SK-N-SH treated with all-trans-retinoic acid at 6 μM for 48 hours (cell line): Measurements from ENCODE around the gene CRYBG3.

Source experiments
- ATAC-seq: fragments of 200-7000 bp; cut with Tn5 transposase; 3 replicates; pipeline ENCODE4 v1.9.1; 2020; ENCODE audit warnings: mild to moderate bottlenecking, moderate library complexity
- BACH2 ChIP-seq: fragments of 250-450 bp; sonication (Bioruptor Pico); IDR thresholded peaks from 2 replicates; pipeline ENCODE4 v1.9.0; 2021; ENCODE audit warnings: mild to moderate bottlenecking, borderline replicate concordance
- CSDC2 ChIP-seq: fragments of 250-450 bp; sonication (Bioruptor Pico); IDR thresholded peaks from 2 replicates; pipeline ENCODE4 v1.5.0; 2020; ENCODE audit warnings: mild to moderate bottlenecking, moderate library complexity
- ESRRG ChIP-seq: fragments of 250-450 bp; sonication (Bioruptor Pico); IDR thresholded peaks from 2 replicates; pipeline ENCODE4 v1.6.1; 2021; ENCODE audit warnings: mild to moderate bottlenecking
- ISL1 ChIP-seq: fragments of 250-450 bp; sonication (Bioruptor Pico); IDR thresholded peaks from 2 replicates; pipeline ENCODE4 v2.1.2; 2022; ENCODE audit warnings: mild to moderate bottlenecking, moderate library complexity
- OSR1 ChIP-seq: fragments of 250-450 bp; sonication (Bioruptor Pico); IDR thresholded peaks from 2 replicates; pipeline ENCODE4 v1.8.0; 2022; ENCODE audit warnings: moderate library complexity, mild to moderate bottlenecking, inconsistent platforms
- PPARA ChIP-seq: fragments of 250-450 bp; sonication (Bioruptor Pico); IDR thresholded peaks from 2 replicates; pipeline ENCODE4 v1.5.0; 2020; ENCODE audit warnings: mild to moderate bottlenecking, borderline replicate concordance
- RARB ChIP-seq: fragments of 250-450 bp; sonication (Bioruptor Pico); IDR thresholded peaks from 2 replicates; pipeline ENCODE4 v1.8.0; 2021; ENCODE audit warnings: mild to moderate bottlenecking, moderate library complexity
- TCF4 ChIP-seq: fragments of 250-450 bp; sonication (Bioruptor Pico); IDR thresholded peaks from 2 replicates; pipeline ENCODE4 v1.8.0; 2021; ENCODE audit warnings: mild to moderate bottlenecking, moderate library complexity, borderline replicate concordance
- TOX ChIP-seq: fragments of 250-450 bp; sonication (Bioruptor Pico); IDR thresholded peaks from 2 replicates; pipeline ENCODE4 v1.8.0; 2021; ENCODE audit warnings: mild to moderate bottlenecking, moderate library complexity, borderline replicate concordance
- ZC3H10 ChIP-seq: fragments of 250-450 bp; sonication (Bioruptor Pico); IDR thresholded peaks from 2 replicates; pipeline ENCODE4 v1.5.1; 2021; ENCODE audit warnings: mild to moderate bottlenecking, moderate library complexity
- ZFP3 ChIP-seq: fragments of 250-450 bp; sonication (Bioruptor Pico); IDR thresholded peaks from 2 replicates; pipeline ENCODE4 v1.5.0; 2020; ENCODE audit warnings: mild to moderate bottlenecking, moderate library complexity
- ZFP30 ChIP-seq: fragments of 450-650 bp; formaldehyde crosslinking; IDR thresholded peaks from 2 replicates; pipeline ENCODE4 v1.5.0; 2022; ENCODE audit warnings: mild to moderate bottlenecking, moderate library complexity
- ZNF70 ChIP-seq: fragments of 450-650 bp; formaldehyde crosslinking; IDR thresholded peaks from 2 replicates; pipeline ENCODE4 v1.5.0; 2020; ENCODE audit warnings: mild to moderate bottlenecking, moderate library complexity
- ZNF8 ChIP-seq: fragments of 450-650 bp; formaldehyde crosslinking; IDR thresholded peaks from 2 replicates; pipeline ENCODE4 v1.5.0; 2020; ENCODE audit warnings: mild to moderate bottlenecking, moderate library complexity
- TF ChIP-seq, protein P1 (sequence below): fragments of 250-450 bp; sonication (Bioruptor Pico); IDR thresholded peaks from 2 replicates; pipeline ENCODE4 v1.5.0; 2020; ENCODE audit warnings: mild to moderate bottlenecking, moderate library complexity
- TF ChIP-seq, protein P2 (sequence below): fragments of 250-450 bp; sonication (Bioruptor Pico); IDR thresholded peaks from 2 replicates; pipeline ENCODE4 v1.8.0; 2021; ENCODE audit warnings: low read depth, mild to moderate bottlenecking, moderate library complexity, borderline replicate concordance
- TF ChIP-seq, protein P3 (sequence below): fragments of 250-450 bp; sonication (Bioruptor Pico); IDR thresholded peaks from 2 replicates; pipeline ENCODE4 v1.5.1; 2020; ENCODE audit warnings: low read depth, mild to moderate bottlenecking, moderate library complexity
- TF ChIP-seq, protein P4 (sequence below): fragments of 250-450 bp; sonication (Bioruptor Pico); IDR thresholded peaks from 2 replicates; pipeline ENCODE4 v1.5.1; 2021; ENCODE audit warnings: mild to moderate bottlenecking, moderate library complexity
- TF ChIP-seq, protein P5 (sequence below): fragments of 250-450 bp; sonication (Bioruptor Pico); IDR thresholded peaks from 2 replicates; pipeline ENCODE4 v1.8.0; 2020; ENCODE audit warnings: mild to moderate bottlenecking, moderate library complexity, borderline replicate concordance

CRYBG3 gene

DNA sequence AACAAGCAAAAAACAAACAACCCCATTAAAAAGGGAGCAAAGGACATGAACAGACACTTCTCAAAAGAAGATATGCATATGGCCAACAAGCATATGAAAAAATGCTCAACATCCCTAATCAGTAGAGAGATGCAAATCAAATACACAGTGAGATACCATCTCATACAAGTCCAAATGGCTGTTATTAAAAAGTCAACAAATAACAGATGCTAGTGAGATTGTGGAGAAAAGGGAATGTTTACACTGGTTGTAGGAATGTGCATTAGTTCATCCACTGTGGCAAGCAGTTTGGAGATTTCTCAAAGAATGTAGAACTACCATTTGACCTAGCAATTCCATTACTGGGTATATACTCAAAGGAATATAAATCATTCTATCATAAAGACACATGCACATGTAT is 105.9 kb downstream of the CRYBG3 start:
- ATAC-seq: no peak
- TF ChIP-seq TCF4 (CRISPR knock-in tag) (no peak), ISL1 (CRISPR knock-in tag) (no peak), TOX (CRISPR knock-in tag) (no peak), ZFP3 (no peak), BACH2 (CRISPR knock-in tag) (no peak), ZC3H10 (no peak)
- TF ChIP-seq, protein P1, sequence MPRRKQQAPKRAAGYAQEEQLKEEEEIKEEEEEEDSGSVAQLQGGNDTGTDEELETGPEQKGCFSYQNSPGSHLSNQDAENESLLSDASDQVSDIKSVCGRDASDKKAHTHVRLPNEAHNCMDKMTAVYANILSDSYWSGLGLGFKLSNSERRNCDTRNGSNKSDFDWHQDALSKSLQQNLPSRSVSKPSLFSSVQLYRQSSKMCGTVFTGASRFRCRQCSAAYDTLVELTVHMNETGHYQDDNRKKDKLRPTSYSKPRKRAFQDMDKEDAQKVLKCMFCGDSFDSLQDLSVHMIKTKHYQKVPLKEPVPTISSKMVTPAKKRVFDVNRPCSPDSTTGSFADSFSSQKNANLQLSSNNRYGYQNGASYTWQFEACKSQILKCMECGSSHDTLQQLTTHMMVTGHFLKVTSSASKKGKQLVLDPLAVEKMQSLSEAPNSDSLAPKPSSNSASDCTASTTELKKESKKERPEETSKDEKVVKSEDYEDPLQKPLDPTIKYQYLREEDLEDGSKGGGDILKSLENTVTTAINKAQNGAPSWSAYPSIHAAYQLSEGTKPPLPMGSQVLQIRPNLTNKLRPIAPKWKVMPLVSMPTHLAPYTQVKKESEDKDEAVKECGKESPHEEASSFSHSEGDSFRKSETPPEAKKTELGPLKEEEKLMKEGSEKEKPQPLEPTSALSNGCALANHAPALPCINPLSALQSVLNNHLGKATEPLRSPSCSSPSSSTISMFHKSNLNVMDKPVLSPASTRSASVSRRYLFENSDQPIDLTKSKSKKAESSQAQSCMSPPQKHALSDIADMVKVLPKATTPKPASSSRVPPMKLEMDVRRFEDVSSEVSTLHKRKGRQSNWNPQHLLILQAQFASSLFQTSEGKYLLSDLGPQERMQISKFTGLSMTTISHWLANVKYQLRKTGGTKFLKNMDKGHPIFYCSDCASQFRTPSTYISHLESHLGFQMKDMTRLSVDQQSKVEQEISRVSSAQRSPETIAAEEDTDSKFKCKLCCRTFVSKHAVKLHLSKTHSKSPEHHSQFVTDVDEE (CRISPR knock-in tag): no peak

DNA sequence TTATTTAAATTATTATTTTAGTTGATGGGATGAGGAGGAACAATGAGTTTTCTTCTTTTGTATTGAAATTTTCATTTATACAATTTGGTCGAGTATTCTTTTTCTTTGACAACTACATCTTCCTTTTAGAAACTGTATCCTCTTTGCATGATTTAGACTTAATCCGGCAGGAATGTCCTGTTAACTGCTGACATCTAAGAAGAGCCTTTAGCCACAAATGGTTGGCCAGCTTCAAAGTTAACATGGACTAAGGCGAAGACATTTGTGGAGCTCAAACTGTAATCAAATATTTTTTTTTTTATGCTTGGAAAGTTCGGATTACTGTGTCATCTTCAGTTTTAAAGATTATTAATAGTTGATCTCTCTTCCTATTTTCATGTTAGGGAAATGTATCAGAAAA is 107.2 kb downstream of the CRYBG3 start:
- no peak for ATAC-seq
- TF ChIP-seq, protein P2, sequence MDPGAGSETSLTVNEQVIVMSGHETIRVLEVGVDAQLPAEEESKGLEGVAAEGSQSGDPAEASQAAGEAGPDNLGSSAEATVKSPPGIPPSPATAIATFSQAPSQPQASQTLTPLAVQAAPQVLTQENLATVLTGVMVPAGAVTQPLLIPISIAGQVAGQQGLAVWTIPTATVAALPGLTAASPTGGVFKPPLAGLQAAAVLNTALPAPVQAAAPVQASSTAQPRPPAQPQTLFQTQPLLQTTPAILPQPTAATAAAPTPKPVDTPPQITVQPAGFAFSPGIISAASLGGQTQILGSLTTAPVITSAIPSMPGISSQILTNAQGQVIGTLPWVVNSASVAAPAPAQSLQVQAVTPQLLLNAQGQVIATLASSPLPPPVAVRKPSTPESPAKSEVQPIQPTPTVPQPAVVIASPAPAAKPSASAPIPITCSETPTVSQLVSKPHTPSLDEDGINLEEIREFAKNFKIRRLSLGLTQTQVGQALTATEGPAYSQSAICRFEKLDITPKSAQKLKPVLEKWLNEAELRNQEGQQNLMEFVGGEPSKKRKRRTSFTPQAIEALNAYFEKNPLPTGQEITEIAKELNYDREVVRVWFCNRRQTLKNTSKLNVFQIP: no peak
- no peak for TF ChIP-seq OSR1 (CRISPR knock-in tag)
- no peak for TF ChIP-seq CSDC2 (CRISPR knock-in tag)
- TF ChIP-seq ZNF8 (CRISPR knock-in tag): no peak
- TF ChIP-seq, protein P3, sequence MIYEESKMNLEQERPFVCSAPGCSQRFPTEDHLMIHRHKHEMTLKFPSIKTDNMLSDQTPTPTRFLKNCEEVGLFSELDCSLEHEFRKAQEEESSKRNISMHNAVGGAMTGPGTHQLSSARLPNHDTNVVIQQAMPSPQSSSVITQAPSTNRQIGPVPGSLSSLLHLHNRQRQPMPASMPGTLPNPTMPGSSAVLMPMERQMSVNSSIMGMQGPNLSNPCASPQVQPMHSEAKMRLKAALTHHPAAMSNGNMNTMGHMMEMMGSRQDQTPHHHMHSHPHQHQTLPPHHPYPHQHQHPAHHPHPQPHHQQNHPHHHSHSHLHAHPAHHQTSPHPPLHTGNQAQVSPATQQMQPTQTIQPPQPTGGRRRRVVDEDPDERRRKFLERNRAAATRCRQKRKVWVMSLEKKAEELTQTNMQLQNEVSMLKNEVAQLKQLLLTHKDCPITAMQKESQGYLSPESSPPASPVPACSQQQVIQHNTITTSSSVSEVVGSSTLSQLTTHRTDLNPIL (CRISPR knock-in tag): no peak
- TF ChIP-seq, protein P1 (CRISPR knock-in tag): no peak
- TF ChIP-seq ZFP3: no peak
- no peak for TF ChIP-seq ZNF70 (CRISPR knock-in tag)

DNA sequence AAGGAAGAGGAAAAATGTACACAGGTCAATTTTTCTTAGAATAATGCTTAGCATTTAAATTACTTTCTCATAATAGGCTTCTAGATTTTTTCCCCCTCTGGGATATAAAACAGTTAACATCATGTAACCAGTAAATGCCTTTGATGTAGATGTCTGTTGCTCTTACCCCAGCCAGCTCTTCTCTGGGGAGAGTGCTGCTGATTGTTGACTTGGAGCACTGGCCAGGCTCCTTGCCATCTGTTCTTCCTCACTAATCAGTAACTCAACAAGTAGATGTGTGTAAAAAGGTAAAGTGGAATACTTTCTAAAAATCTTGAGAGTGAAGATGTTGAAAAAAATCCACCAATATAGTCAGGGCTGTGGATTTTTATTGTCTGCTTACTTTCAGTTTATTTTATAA is 108.2 kb downstream of the CRYBG3 start:
- TF ChIP-seq, protein P4, sequence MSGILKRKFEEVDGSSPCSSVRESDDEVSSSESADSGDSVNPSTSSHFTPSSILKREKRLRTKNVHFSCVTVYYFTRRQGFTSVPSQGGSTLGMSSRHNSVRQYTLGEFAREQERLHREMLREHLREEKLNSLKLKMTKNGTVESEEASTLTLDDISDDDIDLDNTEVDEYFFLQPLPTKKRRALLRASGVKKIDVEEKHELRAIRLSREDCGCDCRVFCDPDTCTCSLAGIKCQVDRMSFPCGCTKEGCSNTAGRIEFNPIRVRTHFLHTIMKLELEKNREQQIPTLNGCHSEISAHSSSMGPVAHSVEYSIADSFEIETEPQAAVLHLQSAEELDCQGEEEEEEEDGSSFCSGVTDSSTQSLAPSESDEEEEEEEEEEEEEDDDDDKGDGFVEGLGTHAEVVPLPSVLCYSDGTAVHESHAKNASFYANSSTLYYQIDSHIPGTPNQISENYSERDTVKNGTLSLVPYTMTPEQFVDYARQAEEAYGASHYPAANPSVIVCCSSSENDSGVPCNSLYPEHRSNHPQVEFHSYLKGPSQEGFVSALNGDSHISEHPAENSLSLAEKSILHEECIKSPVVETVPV (CRISPR knock-in tag): no peak
- TF ChIP-seq OSR1 (CRISPR knock-in tag) (no peak), ZNF70 (CRISPR knock-in tag) (no peak)
- ATAC-seq: no peak

DNA sequence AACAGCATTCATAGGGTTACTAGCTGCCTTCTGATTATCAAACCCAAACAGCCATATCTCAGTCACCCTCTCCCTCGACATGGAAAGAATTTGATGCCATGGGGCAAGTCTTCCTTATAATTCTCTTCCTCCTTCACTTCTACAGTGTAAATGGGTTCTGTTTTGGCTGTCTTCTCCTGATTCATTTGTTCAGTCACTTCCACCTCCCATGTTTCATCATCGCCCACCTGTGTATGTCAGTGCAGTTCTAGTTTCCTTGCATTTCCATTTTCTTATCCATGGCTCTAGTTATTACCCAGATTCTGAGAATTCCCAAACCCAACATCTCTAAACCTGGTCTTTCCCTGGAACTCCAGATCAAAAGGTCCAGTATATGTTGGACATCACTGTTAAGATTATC is 109.4 kb downstream of the CRYBG3 start:
- no peak for ATAC-seq
- no peak for TF ChIP-seq TOX (CRISPR knock-in tag)
- TF ChIP-seq, protein P5, sequence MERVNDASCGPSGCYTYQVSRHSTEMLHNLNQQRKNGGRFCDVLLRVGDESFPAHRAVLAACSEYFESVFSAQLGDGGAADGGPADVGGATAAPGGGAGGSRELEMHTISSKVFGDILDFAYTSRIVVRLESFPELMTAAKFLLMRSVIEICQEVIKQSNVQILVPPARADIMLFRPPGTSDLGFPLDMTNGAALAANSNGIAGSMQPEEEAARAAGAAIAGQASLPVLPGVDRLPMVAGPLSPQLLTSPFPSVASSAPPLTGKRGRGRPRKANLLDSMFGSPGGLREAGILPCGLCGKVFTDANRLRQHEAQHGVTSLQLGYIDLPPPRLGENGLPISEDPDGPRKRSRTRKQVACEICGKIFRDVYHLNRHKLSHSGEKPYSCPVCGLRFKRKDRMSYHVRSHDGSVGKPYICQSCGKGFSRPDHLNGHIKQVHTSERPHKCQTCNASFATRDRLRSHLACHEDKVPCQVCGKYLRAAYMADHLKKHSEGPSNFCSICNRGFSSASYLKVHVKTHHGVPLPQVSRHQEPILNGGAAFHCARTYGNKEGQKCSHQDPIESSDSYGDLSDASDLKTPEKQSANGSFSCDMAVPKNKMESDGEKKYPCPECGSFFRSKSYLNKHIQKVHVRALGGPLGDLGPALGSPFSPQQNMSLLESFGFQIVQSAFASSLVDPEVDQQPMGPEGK (CRISPR knock-in tag): no peak
- no peak for TF ChIP-seq ESRRG (CRISPR knock-in tag)
- TF ChIP-seq ZFP30 (CRISPR knock-in tag): no peak
- no peak for TF ChIP-seq PPARA (CRISPR knock-in tag)
- no peak for TF ChIP-seq TCF4 (CRISPR knock-in tag)
- TF ChIP-seq, protein P4 (CRISPR knock-in tag): no peak
- TF ChIP-seq, protein P3 (CRISPR knock-in tag): no peak
- TF ChIP-seq OSR1 (CRISPR knock-in tag): no peak
- no peak for TF ChIP-seq ZC3H10
- TF ChIP-seq ZFP3: no peak
- TF ChIP-seq RARB: no peak
- TF ChIP-seq ZNF70 (CRISPR knock-in tag): no peak
